PC-3 (cell line): ENCODE measurements around the gene NRM. TPM values are rescaled to one million over a fixed set of nuclear protein-coding genes. Genes with fewer than 3 reads are reported as not detected.
"Not testable (repeated sequence)": the region's sequence is repeated elsewhere in the genome, so short reads cannot be mapped to it uniquely, and the experiment has no call there.

Experiments
- ATAC-seq: fragments of 200-7000 bp; cut with Tn5 transposase; 2 replicates; pipeline ENCODE4 v1.9.1; 2020; ENCODE audit warnings: mild to moderate bottlenecking, moderate library complexity
- BruUV-seq: library from RNA; stranded (reverse); fragments of 400-500 nt; replicated peaks from 2 replicates; lab custom pipeline; 2021; lab: Mats Ljungman, UMichigan
- CTCF ChIA-PET: fragments of 300-600 bp; sonication (Branson Sonifier 250); formaldehyde crosslinking; loops from one replicate; lab custom pipeline; 2022; ENCODE audit warnings: antibody characterized with exemption; lab: Charles Lee
- POLR2A ChIA-PET: fragments of 300-600 bp; sonication (Branson Sonifier 250); formaldehyde crosslinking; loops from one replicate; lab custom pipeline; 2022; ENCODE audit warnings: antibody characterized with exemption; ENCODE audit not compliant: unreplicated experiment; lab: Charles Lee
- DNase-seq: peaks from one replicate; pipeline ENCODE4 v3.0.0-alpha.2; 2015
- H2AFZ ChIP-seq: fragments of 300-600 bp; sonication (generic); 2 replicates; pipeline ENCODE4 v1.6.0; 2016; ENCODE audit warnings: antibody characterized with exemption, low read length
- H3F3A ChIP-seq: fragments of 300-600 bp; sonication (generic); one replicate; pipeline ENCODE4 v1.6.0; 2017; ENCODE audit warnings: antibody characterized with exemption, low read length, control low read depth, mild to moderate bottlenecking; ENCODE audit not compliant: unreplicated experiment
- H3K27ac ChIP-seq: fragments of 300-600 bp; sonication (generic); 2 replicates; pipeline ENCODE4 v1.5.1; 2016; ENCODE audit warnings: mild to moderate bottlenecking, low read length
- H3K27me3 ChIP-seq: fragments of 300-600 bp; sonication (generic); 2 replicates; pipeline ENCODE4 v1.6.1; 2016; ENCODE audit warnings: low read length, mixed read lengths
- H3K36me3 ChIP-seq: fragments of 300-600 bp; sonication (generic); 2 replicates; pipeline ENCODE4 v1.6.1; 2016; ENCODE audit warnings: low read depth, mixed run types, low read length, mixed read lengths
- H3K4me1 ChIP-seq: fragments of 300-600 bp; sonication (generic); 2 replicates; pipeline ENCODE4 v1.5.1; 2016; ENCODE audit warnings: low read length; ENCODE audit not compliant: insufficient read depth
- H3K4me2 ChIP-seq: fragments of 300-600 bp; sonication (generic); 2 replicates; pipeline ENCODE4 v1.6.0; 2016; ENCODE audit warnings: low read length
- H3K4me3 ChIP-seq: fragments of 300-600 bp; sonication (generic); 2 replicates; pipeline ENCODE4 v1.5.1; 2016; ENCODE audit warnings: mild to moderate bottlenecking, low read length, mixed read lengths
- H3K79me2 ChIP-seq: fragments of 300-600 bp; sonication (generic); 2 replicates; pipeline ENCODE4 v1.6.1; 2017; ENCODE audit warnings: low read length, mixed read lengths
- H3K9ac ChIP-seq: fragments of 300-600 bp; sonication (generic); 2 replicates; pipeline ENCODE4 v1.6.0; 2016; ENCODE audit warnings: mild to moderate bottlenecking, low read length
- H3K9me2 ChIP-seq: fragments of 300-600 bp; sonication (generic); replicated peaks from 2 replicates; pipeline ENCODE4 v1.6.1; 2016; ENCODE audit warnings: mixed run types, low read length, mixed read lengths
- H3K9me3 ChIP-seq: fragments of 300-600 bp; sonication (generic); 2 replicates; pipeline ENCODE4 v1.6.1; 2016; ENCODE audit warnings: low read length, mixed read lengths
- H4K20me1 ChIP-seq: fragments of 300-600 bp; sonication (generic); 2 replicates; pipeline ENCODE4 v1.6.1; 2016; ENCODE audit warnings: low read length, mixed read lengths
- CTCF ChIP-seq: fragments of 300-600 bp; sonication (generic); conservative IDR thresholded peaks from 2 replicates; pipeline ENCODE4 v1.5.1; 2017; ENCODE audit warnings: antibody characterized with exemption, low read depth, mild to moderate bottlenecking, low read length
- EZH2 ChIP-seq: fragments of 300-600 bp; sonication (generic); IDR thresholded peaks from one replicate; pipeline ENCODE4 v1.6.1; 2017; ENCODE audit warnings: antibody characterized with exemption, mild to moderate bottlenecking, low read length; ENCODE audit not compliant: unreplicated experiment
- EZH2phosphoT487 ChIP-seq: fragments of 300-600 bp; sonication (generic); IDR thresholded peaks from 2 replicates; pipeline ENCODE4 v1.6.1; 2018; ENCODE audit warnings: mild to moderate bottlenecking, antibody characterized with exemption, low read length, borderline replicate concordance
- intact Hi-C: fragments of 100-400 bp; cut with micrococcal nuclease; formaldehyde crosslinking; loops from 2 replicates; pipeline ENCODE4 v1.9.0; 2023
- total RNA-seq: library from RNA; depleted of rRNA; stranded (reverse); fragments of >200 nt; gene quantifications from 2 replicates; pipeline ENCODE4 v1.2.3, GENCODE V29; 2014

The NRM gene
- total RNA-seq, 1 experiment from 2014 or later: 8.5 TPM

- H3K27me3 ChIP-seq: no peaks in the 10 kb centered on the region
- peaks cover 23% of the 10 kb centered on the region for H3K36me3 ChIP-seq
- H3K4me3 ChIP-seq: peak within 1 kb of the TSS; percentile 75
- peaks cover 22% of the 10 kb centered on the region for H3K79me2 ChIP-seq
- intact Hi-C loops: loop anchor here (1.0 to 5.0 kb wide), 3 partner anchors 55 to 205 kb away; partner anchors contain the start of genes MRPS18B and PPP1R10
- ATAC-seq (peak; percentile 82), DNase-seq (peak; percentile 99)
- H4K20me1 ChIP-seq: no peaks in the 10 kb centered on the region
- H3F3A ChIP-seq: no peaks in the 10 kb centered on the region
- TF ChIP-seq EZH2phosphoT487: no peak
- peak; percentile 95 for TF ChIP-seq CTCF
- H3K9me3 ChIP-seq: no peaks in the 10 kb centered on the region
- H2AFZ ChIP-seq: peak within 1 kb of the TSS; percentile 77
- peak within 1 kb of the TSS; percentile 83 for H3K4me2 ChIP-seq
- H3K27ac ChIP-seq: no peak within 1 kb of the TSS
- H3K9me2 ChIP-seq: no peaks in the 10 kb centered on the region
- POLR2A ChIA-PET: interaction anchor here (0.6 kb wide), 1 partner anchor 182 kb away, joined by 4 read pairs; no protein-coding TSS in a partner anchor
- CTCF ChIA-PET: interaction anchor here (0.7 to 1.1 kb wide), 2 partner anchors 55 to 58 kb away, joined by 3 to 5 read pairs; partner anchors contain the start of gene MRPS18B
- peaks cover 4% of the 10 kb centered on the region for H3K4me1 ChIP-seq
- TSS peak; percentile 61 for BruUV-seq
- peak within 1 kb of the TSS; percentile 82 for H3K9ac ChIP-seq
Observed at GRCh38 chr6:30672445-30673253, 18.1 kb downstream of the NRM start, which contains the start of gene DHX16. TSS of gene DHX16 (minus strand) at chr6:30673006. CDS start at chr6:30672841, 165 bp downstream.

DNA sequence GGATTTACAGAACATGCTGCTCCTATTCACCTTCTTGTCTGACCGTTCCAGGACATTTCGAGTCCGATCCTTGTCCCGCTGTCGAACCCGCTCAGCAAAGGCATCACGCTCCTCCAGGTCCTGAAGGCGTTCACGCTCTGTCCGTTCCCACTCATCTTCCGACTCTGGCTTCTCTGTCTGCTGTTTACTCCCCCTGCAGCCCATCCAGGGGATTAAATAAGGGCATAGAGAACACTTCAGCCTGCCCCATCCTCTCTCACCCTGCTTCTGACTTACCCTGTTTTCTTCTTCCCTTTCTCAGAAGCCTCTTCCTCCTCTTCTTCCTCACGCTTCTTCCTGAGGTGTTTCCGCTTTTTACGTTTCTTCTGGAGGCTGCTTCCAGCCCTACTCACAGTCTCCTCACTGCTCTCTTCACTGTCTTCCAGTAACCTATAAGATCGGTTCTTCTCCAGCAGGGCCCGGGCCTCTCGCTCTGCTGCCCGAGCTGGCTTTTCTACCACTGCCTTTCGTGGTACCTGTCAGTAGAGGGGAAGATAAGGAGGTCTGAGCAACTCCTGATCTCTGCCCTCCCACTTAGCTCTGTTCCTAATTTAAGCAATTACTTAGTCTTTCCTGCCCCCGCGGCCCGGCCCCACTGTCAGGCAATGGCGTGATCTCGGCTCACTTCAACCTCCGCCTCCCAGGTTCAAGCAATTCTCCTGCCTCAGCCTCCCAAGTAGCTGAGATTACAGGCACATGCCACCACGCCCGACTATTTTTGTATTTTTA lies 19.8 kb downstream of the NRM start:
- POLR2A ChIA-PET: no interaction called here
- Histone ChIP-seq H3K4me1 (peaks cover 4% of the 10 kb centered on the region), H3K9ac (no peak overlapping the region), H3K36me3 (peaks cover 18% of the 10 kb centered on the region), H3F3A (no peaks in the 10 kb centered on the region), H2AFZ (no peak overlapping the region), H3K9me3 (no peaks in the 10 kb centered on the region), H3K4me3 (peak overlapping the region; percentile 75; the same call in 1 of the 2 replicates), H3K27me3 (no peaks in the 10 kb centered on the region), H4K20me1 (no peaks in the 10 kb centered on the region), H3K27ac (no peak overlapping the region), H3K79me2 (peaks cover 22% of the 10 kb centered on the region), H3K9me2 (no peaks in the 10 kb centered on the region), H3K4me2 (peak overlapping the region; percentile 83)
- peak; percentile 38 for TF ChIP-seq CTCF
- no peak for TF ChIP-seq EZH2
- CTCF ChIA-PET: no interaction called here
- DNase-seq (no peak), ATAC-seq (no peak)
- no TSS peak for BruUV-seq
- intact Hi-C loops: loop anchor here (5.0 kb wide), 2 partner anchors 189 to 206 kb away; no protein-coding TSS in a partner anchor

DNA sequence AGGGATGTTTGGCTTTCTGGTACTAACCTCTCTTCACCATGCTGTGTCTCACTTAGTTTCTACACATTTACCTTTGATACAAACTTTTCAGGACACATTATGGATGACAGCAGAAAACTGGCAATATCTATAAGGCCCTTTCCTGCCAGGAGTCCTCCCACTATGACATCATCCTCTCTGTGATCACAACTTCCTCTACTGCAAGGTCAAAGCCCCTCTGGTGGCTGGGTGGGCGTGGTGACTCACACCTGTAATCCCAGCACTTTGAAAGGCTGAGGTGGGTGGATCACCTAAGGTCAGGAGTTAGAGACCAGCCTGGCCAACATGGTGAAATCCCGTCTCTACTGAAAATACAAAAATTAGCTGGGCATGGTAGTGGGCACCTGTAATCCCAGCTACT lies 24.5 kb downstream of the NRM start:
- CTCF ChIA-PET, H3K27me3 ChIP-seq, POLR2A ChIA-PET, H3K79me2 ChIP-seq, H3K27ac ChIP-seq, BruUV-seq, H3K9ac ChIP-seq, H3F3A ChIP-seq, H3K9me2 ChIP-seq, H3K4me2 ChIP-seq, H3K4me3 ChIP-seq, H3K9me3 ChIP-seq, H4K20me1 ChIP-seq, H2AFZ ChIP-seq, ATAC-seq, H3K4me1 ChIP-seq, DNase-seq, intact Hi-C loops: not testable (repeated sequence)
- H3K36me3 ChIP-seq: peaks cover 45% of the 10 kb centered on the region
